Measurements from ENCODE around the gene EPHA3.

DNA sequence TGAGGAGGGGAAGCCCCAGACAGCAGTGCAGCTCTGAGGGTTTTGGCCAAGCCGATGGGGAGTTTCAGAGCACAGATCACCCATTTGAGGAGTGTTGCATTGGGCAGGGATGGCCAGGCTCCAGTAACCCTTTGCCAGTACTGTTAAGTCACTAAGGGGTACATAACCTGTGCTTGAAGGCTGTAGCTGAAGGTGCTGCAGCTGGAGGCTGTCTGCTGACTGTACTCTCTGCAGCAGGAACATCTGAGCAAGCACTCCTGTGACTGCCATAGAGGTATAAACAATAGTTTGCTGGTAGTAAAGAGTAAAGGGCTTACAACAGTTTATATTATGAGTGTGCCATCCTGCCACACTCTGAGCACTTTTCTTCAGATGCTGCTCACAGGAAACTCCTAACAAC lies 297.8 kb downstream of the EPHA3 start:
- TF ChIP-seq EZH2 (IDR thresholded peaks at IDR 0.05; ENCODE audit: borderline replicate concordance, low read depth, low read length, poor library complexity, severe bottlenecking), result no peak
- TF ChIP-seq, protein P1, sequence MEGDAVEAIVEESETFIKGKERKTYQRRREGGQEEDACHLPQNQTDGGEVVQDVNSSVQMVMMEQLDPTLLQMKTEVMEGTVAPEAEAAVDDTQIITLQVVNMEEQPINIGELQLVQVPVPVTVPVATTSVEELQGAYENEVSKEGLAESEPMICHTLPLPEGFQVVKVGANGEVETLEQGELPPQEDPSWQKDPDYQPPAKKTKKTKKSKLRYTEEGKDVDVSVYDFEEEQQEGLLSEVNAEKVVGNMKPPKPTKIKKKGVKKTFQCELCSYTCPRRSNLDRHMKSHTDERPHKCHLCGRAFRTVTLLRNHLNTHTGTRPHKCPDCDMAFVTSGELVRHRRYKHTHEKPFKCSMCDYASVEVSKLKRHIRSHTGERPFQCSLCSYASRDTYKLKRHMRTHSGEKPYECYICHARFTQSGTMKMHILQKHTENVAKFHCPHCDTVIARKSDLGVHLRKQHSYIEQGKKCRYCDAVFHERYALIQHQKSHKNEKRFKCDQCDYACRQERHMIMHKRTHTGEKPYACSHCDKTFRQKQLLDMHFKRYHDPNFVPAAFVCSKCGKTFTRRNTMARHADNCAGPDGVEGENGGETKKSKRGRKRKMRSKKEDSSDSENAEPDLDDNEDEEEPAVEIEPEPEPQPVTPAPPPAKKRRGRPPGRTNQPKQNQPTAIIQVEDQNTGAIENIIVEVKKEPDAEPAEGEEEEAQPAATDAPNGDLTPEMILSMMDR (conservative IDR thresholded peaks at IDR 0.05; ENCODE audit: low read depth, low read length), result no peak

Data from A673 (cell line).